DND-41 (cell line): Measurements from ENCODE around the gene MAST4.

ENCODE experiments used
- CTCF ChIP-seq: IDR thresholded peaks from 2 replicates; pipeline ENCODE4 v1.5.1; 2012; ENCODE audit warnings: borderline replicate concordance, low read length, moderate library complexity, mild to moderate bottlenecking; ENCODE audit not compliant: poor library complexity, severe bottlenecking; ENCODE audit errors: extremely low read depth
- EZH2 ChIP-seq: IDR thresholded peaks from 3 replicates; pipeline ENCODE4 v1.6.1; 2012; ENCODE audit warnings: borderline replicate concordance, low read depth, mild to moderate bottlenecking, moderate library complexity, low read length, inconsistent platforms; ENCODE audit not compliant: severe bottlenecking

DNA sequence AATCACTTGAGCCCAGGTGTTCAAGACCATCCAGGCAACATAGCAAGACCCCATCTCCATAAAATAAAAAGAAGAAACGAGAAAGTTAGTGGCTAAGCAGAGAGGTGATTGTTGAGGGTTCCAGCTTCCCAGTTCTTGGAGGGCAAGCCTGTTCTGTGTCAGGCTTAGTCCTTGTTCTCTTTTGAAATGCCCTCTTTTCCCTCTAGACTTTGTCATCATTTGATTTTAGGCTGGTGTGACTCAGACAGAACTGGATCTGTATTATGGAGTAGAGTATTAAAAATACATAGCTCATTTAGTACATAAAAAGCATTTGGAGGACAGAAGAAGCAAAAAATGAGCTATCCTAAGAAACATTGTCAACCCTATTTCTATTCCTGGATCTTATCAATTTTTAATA lies 441.0 kb downstream of the MAST4 start:
- TF ChIP-seq CTCF (no peak), EZH2 (no peak)
